K562 (cell line): ENCODE results near the gene CYP1B1. TPM values are rescaled to one million over a fixed set of nuclear protein-coding genes. Genes with fewer than 3 reads are reported as not detected.

Experiments used
- BRF1 ChIP-seq: IDR thresholded peaks from 3 replicates; pipeline ENCODE4 v1.6.1; 2011; ENCODE audit warnings: borderline replicate concordance, mild to moderate bottlenecking; ENCODE audit not compliant: insufficient read length; ENCODE audit errors: extremely low read depth
- CBX5 ChIP-seq: IDR thresholded peaks from 2 replicates; pipeline ENCODE4 v1.6.1; 2014; ENCODE audit warnings: low read depth, borderline replicate concordance
- COPS2 ChIP-seq: fragments of 450-650 bp; conservative IDR thresholded peaks from 2 replicates; pipeline ENCODE4 v1.6.1; 2016; ENCODE audit warnings: mild to moderate bottlenecking, moderate library complexity
- ELF4 ChIP-seq: fragments of 450-650 bp; formaldehyde crosslinking; IDR thresholded peaks from 2 replicates; pipeline ENCODE4 v1.4.0; 2022; ENCODE audit warnings: missing genetic modification characterization
- KAT2B ChIP-seq: IDR thresholded peaks from one replicate; pipeline ENCODE4 v1.6.1; 2012; ENCODE audit warnings: low read depth, mild to moderate bottlenecking, control low read depth, inconsistent platforms, low read length, moderate library complexity
- NFRKB ChIP-seq: fragments of 450-650 bp; IDR thresholded peaks from 2 replicates; pipeline ENCODE4 v1.6.1; 2016; ENCODE audit warnings: low read depth
- PHB ChIP-seq: fragments of 250-450 bp; sonication (Bioruptor Pico); IDR thresholded peaks from 2 replicates; pipeline ENCODE4 v1.5.0; 2021
- SP1 ChIP-seq: sonication (generic); formaldehyde crosslinking; IDR thresholded peaks from 2 replicates; pipeline ENCODE4 v1.8.1; 2022; ENCODE audit warnings: mild to moderate bottlenecking, missing genetic modification reagents
- polyA plus RNA-seq, 8 experiments: library from polyadenylated mRNA; depleted of rRNA in 4 of 8; stranded (reverse) in 5 of 8; unstranded in 3 of 8; fragments of >200 nt; fragmentation: Nextera tagmentation in 2 of 8; fragmentation: Illumina TruSeq in 1 of 8; extraction: Ambion mirVana in 2 of 8; extraction: Trizol in 1 of 8; gene quantifications; 2 replicates each; pipeline versions ENCODE4 v1.2.1 to v1.2.3, GENCODE V29; 2011 to 2014; ENCODE audit warnings: inconsistent platforms in 1 of 8, missing spikeins in 1 of 8
- total RNA-seq, 7 experiments: library from RNA; depleted of rRNA in 6 of 7; stranded (reverse); fragments of >200 nt in 6 of 7; fragmentation: Illumina TruSeq in 2 of 7; extraction: Trizol in 2 of 7; gene quantifications; 2 replicates each; pipeline versions ENCODE4 v1.2.1 to v1.2.3, GENCODE V29; 2011 to 2021; ENCODE audit warnings: low replicate concordance in 1 of 7
- TF ChIP-seq, protein P1 (sequence below), 2 experiments: fragments of 450-650 bp; formaldehyde crosslinking in 1 of 2; IDR thresholded peaks; 2 replicates each; pipeline versions ENCODE4 v1.4.0 to v1.6.1; 2014 to 2020; ENCODE audit warnings: mild to moderate bottlenecking in 2 of 2, borderline replicate concordance in 1 of 2, low read depth in 1 of 2
- TF ChIP-seq, protein P2 (sequence below): fragments of 250-450 bp; sonication (Bioruptor Pico); IDR thresholded peaks from 2 replicates; pipeline ENCODE4 v1.5.0; 2022; ENCODE audit warnings: mild to moderate bottlenecking

The CYP1B1 gene
- total and polyA plus RNA-seq, 9 of the 15 experiments (the other 6 are each of a cell fraction or from before 2014, with no cell fraction given): 0.07 TPM; not detected in 8

DNA sequence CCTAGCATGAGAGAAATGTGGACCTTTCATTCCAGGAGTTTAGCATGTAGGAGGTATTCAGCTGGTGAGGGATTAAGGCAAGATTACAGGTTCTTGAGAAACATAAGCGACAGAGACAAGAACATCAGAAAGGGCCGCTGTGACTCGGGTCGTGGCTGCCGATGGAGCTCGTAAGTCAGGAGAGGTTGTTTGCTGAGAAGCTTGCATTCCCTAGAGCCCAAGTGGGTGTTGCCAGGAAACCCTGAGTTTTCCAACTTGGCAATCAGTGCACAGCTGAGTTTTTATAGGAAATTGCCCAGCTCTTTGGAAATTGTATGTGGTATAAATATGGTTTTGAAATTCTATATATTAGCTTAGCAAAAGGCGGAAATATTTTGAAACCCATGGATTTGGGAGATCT is 46.4 kb upstream of the CYP1B1 start (continued):
- TF ChIP-seq, protein P1, sequence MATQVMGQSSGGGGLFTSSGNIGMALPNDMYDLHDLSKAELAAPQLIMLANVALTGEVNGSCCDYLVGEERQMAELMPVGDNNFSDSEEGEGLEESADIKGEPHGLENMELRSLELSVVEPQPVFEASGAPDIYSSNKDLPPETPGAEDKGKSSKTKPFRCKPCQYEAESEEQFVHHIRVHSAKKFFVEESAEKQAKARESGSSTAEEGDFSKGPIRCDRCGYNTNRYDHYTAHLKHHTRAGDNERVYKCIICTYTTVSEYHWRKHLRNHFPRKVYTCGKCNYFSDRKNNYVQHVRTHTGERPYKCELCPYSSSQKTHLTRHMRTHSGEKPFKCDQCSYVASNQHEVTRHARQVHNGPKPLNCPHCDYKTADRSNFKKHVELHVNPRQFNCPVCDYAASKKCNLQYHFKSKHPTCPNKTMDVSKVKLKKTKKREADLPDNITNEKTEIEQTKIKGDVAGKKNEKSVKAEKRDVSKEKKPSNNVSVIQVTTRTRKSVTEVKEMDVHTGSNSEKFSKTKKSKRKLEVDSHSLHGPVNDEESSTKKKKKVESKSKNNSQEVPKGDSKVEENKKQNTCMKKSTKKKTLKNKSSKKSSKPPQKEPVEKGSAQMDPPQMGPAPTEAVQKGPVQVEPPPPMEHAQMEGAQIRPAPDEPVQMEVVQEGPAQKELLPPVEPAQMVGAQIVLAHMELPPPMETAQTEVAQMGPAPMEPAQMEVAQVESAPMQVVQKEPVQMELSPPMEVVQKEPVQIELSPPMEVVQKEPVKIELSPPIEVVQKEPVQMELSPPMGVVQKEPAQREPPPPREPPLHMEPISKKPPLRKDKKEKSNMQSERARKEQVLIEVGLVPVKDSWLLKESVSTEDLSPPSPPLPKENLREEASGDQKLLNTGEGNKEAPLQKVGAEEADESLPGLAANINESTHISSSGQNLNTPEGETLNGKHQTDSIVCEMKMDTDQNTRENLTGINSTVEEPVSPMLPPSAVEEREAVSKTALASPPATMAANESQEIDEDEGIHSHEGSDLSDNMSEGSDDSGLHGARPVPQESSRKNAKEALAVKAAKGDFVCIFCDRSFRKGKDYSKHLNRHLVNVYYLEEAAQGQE (IDR thresholded peaks at IDR 0.05; ENCODE audit: borderline replicate concordance): no peak
- TF ChIP-seq, protein P1 (CRISPR knock-in tag; IDR thresholded peaks at IDR 0.05; ENCODE audit: low read depth): no peak
- TF ChIP-seq KAT2B: no peak
- no peak for TF ChIP-seq CBX5
- TF ChIP-seq ELF4 (CRISPR knock-in tag): no peak
- TF ChIP-seq BRF1: no peak
- TF ChIP-seq PHB (CRISPR knock-in tag): no peak
- TF ChIP-seq NFRKB: no peak
- TF ChIP-seq, protein P2, sequence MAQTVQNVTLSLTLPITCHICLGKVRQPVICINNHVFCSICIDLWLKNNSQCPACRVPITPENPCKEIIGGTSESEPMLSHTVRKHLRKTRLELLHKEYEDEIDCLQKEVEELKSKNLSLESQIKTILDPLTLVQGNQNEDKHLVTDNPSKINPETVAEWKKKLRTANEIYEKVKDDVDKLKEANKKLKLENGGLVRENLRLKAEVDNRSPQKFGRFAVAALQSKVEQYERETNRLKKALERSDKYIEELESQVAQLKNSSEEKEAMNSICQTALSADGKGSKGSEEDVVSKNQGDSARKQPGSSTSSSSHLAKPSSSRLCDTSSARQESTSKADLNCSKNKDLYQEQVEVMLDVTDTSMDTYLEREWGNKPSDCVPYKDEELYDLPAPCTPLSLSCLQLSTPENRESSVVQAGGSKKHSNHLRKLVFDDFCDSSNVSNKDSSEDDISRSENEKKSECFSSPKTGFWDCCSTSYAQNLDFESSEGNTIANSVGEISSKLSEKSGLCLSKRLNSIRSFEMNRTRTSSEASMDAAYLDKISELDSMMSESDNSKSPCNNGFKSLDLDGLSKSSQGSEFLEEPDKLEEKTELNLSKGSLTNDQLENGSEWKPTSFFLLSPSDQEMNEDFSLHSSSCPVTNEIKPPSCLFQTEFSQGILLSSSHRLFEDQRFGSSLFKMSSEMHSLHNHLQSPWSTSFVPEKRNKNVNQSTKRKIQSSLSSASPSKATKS (CRISPR knock-in tag): no peak
- TF ChIP-seq SP1 (CRISPR knock-in tag): no peak
- no peak for TF ChIP-seq COPS2
